Rectal smooth muscle tissue (tissue), 1 donor: ENCODE results near the gene RASA3.
"Not testable (repeated sequence)": the region's sequence is repeated elsewhere in the genome, so short reads cannot be mapped to it uniquely, and the experiment has no call there.

Experiments
- H3K27ac ChIP-seq: one replicate; pipeline ENCODE4 v1.7.0; 2013; ENCODE audit warnings: low read depth, low read length, inconsistent platforms
- H3K27me3 ChIP-seq: one replicate; pipeline ENCODE4 v1.7.0; 2013; ENCODE audit warnings: low read length; ENCODE audit not compliant: control insufficient read depth, insufficient read depth
- H3K36me3 ChIP-seq: one replicate; pipeline ENCODE4 v1.7.0; 2013; ENCODE audit warnings: low read length; ENCODE audit not compliant: control insufficient read depth, insufficient read depth
- H3K4me1 ChIP-seq: one replicate; pipeline ENCODE4 v1.7.0; 2013; ENCODE audit warnings: low read length; ENCODE audit not compliant: control insufficient read depth, insufficient read depth
- H3K4me3 ChIP-seq: one replicate; pipeline ENCODE4 v1.7.0; 2013; ENCODE audit warnings: low read length
- H3K9ac ChIP-seq: one replicate; pipeline ENCODE4 v1.7.0; 2013; ENCODE audit warnings: low read length

The RASA3 gene

DNA sequence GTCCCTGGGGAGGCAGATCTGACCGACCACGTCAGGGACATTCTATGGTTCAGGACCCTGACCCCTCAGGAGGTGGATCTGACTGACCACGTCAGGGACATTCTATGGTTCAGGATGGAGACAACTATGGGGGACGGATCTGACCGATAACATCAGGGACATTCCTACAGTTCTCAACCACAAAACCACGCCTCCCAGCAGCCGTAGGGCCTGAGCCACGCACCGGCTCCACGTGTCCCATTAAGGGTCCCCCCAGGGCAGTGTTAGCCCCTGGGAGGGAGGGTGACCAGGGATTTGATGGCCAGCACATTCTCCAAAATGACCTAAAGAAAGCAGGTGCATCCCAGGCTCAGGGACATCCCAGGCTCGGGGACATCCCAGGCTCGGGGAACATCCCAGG lies 109.5 kb downstream of the RASA3 start:
- peaks cover 7% of the 10 kb centered on the region for H3K36me3 ChIP-seq

GRCh38 chr13:114022309-114022669 lies 110.1 kb downstream of the RASA3 start:
- Histone ChIP-seq H3K4me3 (no peak overlapping the region), H3K27me3 (no peaks in the 10 kb centered on the region), H3K27ac (no peak overlapping the region), H3K4me1 (peaks cover 15% of the 10 kb centered on the region), H3K36me3 (peaks cover 7% of the 10 kb centered on the region), H3K9ac (no peak overlapping the region)

More for the DNA sequence above, 109.5 kb downstream of the RASA3 start:
- no peak overlapping the region for H3K27ac ChIP-seq
- peaks cover 19% of the 10 kb centered on the region for H3K4me1 ChIP-seq
- H3K9ac ChIP-seq = no peak overlapping the region
- no peaks in the 10 kb centered on the region for H3K27me3 ChIP-seq
- H3K4me3 ChIP-seq = no peak overlapping the region

- H3K27ac ChIP-seq = no peak overlapping the region
- H3K27me3 ChIP-seq = no peaks in the 10 kb centered on the region
- H3K4me1 ChIP-seq = peaks cover 13% of the 10 kb centered on the region
- peaks cover 8% of the 10 kb centered on the region for H3K36me3 ChIP-seq
- H3K4me3 ChIP-seq = no peak overlapping the region
- no peak overlapping the region for H3K9ac ChIP-seq
These were observed 110.7 kb downstream of the RASA3 start for GRCh38 chr13:114021464-114022308.

DNA sequence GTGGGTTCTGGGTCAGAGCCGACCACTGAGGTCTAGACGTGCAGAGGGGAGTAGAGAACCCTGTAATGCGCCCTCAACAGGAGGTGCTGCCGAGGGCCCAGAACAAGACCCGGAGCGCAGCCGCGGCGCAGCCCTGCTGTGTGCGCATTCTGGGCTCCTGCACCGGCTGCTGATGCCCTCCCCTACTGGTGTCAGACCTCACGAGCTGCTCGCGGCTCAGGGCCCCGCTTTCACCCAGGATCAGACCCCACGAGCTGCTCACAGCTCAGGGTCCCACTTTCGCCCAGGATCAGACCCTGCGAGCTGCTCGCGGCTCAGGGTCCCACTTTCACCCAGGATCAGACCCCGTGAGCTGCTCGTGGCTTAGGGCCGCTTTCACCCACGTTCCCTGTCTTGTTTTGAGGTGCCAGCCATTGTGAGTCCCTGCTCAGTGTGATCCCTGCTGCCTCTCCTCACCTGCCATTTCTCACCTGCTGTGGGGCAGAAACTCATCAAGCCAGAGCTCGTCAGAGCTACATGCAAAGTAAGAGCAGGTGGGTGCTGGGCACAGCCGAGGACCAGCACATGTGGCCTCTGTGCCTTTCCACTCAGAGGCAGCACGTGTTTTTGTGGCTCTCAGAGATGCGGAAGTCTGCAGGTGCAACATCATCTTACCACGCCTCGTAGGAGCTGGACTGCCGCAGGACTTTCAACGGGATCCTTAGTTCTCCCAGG lies 111.5 kb downstream of the RASA3 start:
- Histone ChIP-seq H3K36me3 (peaks cover 12% of the 10 kb centered on the region), H3K27ac (no peak overlapping the region)

GRCh38 chr13:114020134-114020533 lies 112.3 kb downstream of the RASA3 start:
- H3K27me3 ChIP-seq, H3K9ac ChIP-seq, H3K27ac ChIP-seq, H3K4me1 ChIP-seq, H3K4me3 ChIP-seq: not testable (repeated sequence)
- peaks cover 16% of the 10 kb centered on the region for H3K36me3 ChIP-seq

More for the DNA sequence above, 111.5 kb downstream of the RASA3 start:
- Histone ChIP-seq H3K4me1 (peaks cover 6% of the 10 kb centered on the region), H3K9ac (no peak overlapping the region), H3K27me3 (no peaks in the 10 kb centered on the region), H3K4me3 (no peak overlapping the region)

DNA sequence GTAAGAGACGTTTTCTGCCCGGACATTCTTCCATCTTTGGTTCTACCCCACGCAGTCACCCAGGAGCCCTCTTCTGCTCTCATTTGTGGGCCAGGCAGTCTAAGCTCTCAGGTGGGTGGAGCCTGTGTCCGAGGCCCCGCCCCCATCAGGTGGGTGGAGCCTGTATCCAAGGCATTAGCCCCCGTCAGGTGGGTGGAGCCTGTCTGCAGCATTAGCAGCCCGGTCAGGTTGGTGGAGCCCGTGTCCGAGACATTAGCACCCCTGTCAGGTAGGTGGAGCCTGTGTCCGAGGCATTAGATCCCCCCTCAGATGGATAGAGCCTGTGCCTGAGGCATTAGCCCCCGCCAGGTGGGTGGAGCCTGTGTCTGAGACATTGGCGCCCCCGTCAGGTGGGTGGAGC lies 113.1 kb downstream of the RASA3 start:
- H3K36me3 ChIP-seq = peaks cover 16% of the 10 kb centered on the region
- no peaks in the 10 kb centered on the region for H3K4me1 ChIP-seq
- H3K27ac ChIP-seq = no peak overlapping the region
- no peak overlapping the region for H3K9ac ChIP-seq
- no peak overlapping the region for H3K4me3 ChIP-seq
- no peaks in the 10 kb centered on the region for H3K27me3 ChIP-seq

GRCh38 chr13:114018461-114019055 lies 113.9 kb downstream of the RASA3 start:
- Histone ChIP-seq H3K4me3 (no peak overlapping the region), H3K9ac (no peak overlapping the region), H3K27ac (no peak overlapping the region), H3K36me3 (peaks cover 16% of the 10 kb centered on the region), H3K4me1 (no peaks in the 10 kb centered on the region), H3K27me3 (no peaks in the 10 kb centered on the region)

DNA sequence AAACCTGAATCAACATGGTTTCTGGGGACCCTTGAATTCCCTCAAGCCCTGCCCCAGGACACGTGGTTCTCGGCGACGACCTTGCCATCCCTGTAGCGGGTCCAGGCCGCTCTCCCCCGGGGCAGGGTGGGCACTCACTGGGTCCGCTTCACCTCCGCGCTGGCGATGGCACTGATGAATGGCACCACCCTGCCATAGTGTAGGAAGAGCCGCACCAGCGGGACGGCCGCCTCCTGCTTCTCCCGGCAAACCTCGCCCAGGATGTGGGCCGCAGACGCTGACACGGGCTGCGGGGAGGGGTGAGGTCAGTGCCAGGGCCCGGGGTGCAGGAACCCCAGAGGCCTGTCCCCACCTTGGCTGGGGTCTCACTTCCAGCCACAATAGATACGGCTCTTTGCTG lies 114.5 kb downstream of the RASA3 start:
- H3K36me3 ChIP-seq = peaks cover 19% of the 10 kb centered on the region
- no peak overlapping the region for H3K9ac ChIP-seq
- no peak overlapping the region for H3K4me3 ChIP-seq
- H3K27me3 ChIP-seq = no peaks in the 10 kb centered on the region
- H3K27ac ChIP-seq = no peak overlapping the region
- no peaks in the 10 kb centered on the region for H3K4me1 ChIP-seq

DNA sequence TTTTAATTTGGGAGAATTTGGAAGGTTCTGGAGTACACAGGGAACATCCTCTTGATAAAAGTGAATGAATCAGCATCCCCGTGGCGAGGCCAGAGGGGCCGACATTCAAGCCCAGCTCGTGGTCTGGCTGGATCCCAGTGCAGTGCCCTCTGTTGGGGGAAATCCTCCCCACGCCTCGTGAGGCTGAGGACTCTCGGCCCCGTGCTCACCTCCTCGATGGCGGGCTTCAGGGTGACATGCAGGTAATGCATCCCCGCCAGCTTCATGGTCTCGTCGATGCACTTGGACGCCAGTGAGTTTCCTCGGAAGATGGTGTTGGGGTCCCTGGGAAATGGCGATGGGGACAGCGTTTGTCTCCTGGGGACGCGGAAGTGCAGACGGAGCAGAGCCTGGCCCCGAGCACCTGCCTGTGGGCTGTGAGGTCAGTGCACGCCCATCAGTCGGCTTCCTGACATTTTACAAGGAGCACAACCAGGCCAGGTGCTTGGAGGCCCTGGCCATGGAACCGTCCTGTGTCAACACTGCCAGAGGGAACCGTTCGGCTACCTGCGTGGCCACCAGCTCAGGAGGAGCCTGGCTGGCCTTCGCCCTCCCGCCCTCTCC lies 115.3 kb downstream of the RASA3 start:
- H3K4me1 ChIP-seq = no peaks in the 10 kb centered on the region
- no peak overlapping the region for H3K27ac ChIP-seq
- no peaks in the 10 kb centered on the region for H3K27me3 ChIP-seq
- H3K9ac ChIP-seq = no peak overlapping the region
- H3K36me3 ChIP-seq = peaks cover 21% of the 10 kb centered on the region
- no peak overlapping the region for H3K4me3 ChIP-seq

GRCh38 chr13:114016321-114017027 lies 115.9 kb downstream of the RASA3 start:
- H3K36me3 ChIP-seq = peaks cover 24% of the 10 kb centered on the region
- H3K27me3 ChIP-seq = no peaks in the 10 kb centered on the region
- no peak overlapping the region for H3K27ac ChIP-seq
- no peak overlapping the region for H3K9ac ChIP-seq
- H3K4me3 ChIP-seq = no peak overlapping the region
- H3K4me1 ChIP-seq = no peaks in the 10 kb centered on the region

- H3K9ac ChIP-seq = no peak overlapping the region
These were observed 116.5 kb downstream of the RASA3 start for GRCh38 chr13:114015969-114016295.

More at GRCh38 chr13:114015969-114016295, 116.5 kb downstream of the RASA3 start:
- no peak overlapping the region for H3K27ac ChIP-seq
- H3K4me1 ChIP-seq = no peaks in the 10 kb centered on the region
- H3K4me3 ChIP-seq = no peak overlapping the region
- H3K27me3 ChIP-seq = no peaks in the 10 kb centered on the region
- H3K36me3 ChIP-seq = peaks cover 25% of the 10 kb centered on the region
